GM19463 (cell line): Measurements from ENCODE around the gene ZW10.

Source experiments
- ATAC-seq: cut with Tn5 transposase; IDR thresholded peaks from one replicate; pipeline ENCODE4 v1.9.1; 2021; ENCODE audit warnings: mild to moderate bottlenecking, moderate library complexity; ENCODE audit not compliant: unreplicated experiment

Gene ZW10

DNA sequence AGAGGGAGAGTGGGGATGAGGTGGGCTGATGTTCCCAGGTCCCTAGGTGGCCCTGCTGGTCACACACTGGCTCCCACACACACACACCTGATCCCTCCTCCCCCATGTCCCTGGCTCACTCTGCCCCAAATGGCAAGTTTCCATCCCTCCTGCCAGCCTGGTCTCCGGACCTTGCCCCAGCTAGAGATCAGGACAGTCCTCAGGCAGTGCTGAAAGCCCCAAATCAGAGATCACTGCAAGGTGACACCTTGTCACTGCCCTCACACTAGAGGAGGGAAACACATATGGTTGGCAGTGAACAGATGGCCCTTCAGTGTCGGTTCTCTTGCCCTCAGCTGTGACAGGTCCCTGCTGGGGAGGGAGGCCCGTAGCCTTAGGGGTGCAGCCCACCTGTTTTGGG, 75.0 kb downstream of the ZW10 start:
- no peak for ATAC-seq

DNA sequence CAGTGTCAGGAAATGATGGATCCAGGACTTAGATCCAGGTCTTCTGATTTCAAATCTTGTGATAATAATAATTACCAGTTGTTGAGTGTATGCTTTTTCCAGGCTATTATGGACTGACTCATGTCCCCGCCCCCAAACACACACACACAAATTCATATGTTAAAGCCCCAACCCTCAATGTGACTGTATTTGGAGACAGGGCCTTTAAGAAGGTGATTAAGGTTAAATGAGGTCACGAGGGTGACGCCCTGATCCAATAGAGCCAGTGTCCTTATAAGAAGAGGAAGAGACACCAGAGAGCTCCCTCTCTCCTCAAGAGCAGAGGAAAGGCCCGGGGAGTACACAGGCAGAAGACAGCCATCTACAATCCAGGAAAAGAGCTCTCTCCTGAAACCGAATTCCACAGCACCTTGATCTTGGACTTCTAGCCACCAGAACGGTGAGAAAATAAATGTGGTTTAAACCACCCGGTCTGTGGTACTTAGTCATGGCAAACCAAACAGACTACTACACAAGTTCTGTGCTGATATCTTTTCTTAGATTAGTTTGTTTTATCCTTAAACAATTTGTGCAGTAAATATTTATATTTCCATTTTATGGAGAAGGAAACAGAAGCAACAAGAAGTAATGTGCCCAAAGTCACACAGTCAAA, 75.6 kb downstream of the ZW10 start:
- ATAC-seq: no peak

DNA sequence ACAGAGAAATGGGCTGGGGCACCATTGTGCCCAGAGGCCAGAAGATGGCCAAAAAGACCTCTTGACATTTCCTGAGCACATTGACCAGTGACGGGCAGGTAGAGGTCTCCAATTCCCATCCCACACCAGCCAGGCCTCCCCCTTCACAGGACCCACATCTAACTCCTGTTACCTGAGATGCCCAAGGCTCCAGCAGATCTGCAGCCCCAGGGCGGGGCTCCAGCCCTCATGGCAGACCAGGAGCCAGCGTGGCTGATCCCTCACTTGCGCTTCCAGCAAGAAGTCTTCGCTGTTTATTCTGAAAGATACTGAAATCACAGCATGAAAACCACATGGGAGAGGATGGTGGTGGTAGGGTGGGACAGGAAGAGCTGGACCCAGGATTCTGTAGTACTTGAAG, 76.4 kb downstream of the ZW10 start:
- no peak for ATAC-seq

DNA sequence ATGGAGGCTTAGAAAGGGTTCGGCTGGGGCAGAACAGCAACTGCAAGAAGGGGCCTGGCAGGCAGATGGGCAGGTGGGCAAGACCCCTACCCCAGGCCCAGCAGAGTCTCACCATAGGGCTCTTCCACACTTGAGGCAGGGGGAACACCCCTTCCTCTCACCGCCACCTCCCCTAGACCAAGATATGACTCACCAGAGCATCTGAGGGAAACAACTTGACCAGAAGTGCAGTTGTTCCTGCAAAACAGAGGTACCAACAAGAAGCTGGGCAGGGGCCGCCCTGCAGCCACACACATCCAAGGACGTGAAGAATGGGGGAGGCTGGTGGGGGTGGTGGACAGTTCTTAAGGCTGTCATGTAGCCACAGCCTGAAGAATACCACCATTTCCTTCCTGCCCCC, 78.3 kb downstream of the ZW10 start:
- ATAC-seq: no peak

DNA sequence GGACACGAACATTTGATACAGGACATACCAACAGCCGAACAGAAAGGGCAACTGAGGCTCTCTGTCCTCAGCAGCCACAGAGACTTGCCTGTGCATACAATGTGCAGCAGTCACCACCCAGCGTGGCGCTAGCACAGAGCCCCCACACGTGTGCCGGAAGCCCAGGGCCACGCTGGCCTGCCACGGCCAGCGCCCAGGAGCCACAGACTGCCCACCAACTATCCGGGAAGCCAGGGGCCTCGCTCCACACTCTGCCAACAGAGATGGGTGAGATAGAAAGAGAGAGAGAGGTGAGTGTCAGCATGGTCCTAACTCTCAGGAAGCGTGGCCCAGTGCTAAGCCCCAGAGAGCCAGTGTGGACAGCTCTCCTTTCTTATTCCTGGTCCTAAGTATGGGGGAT, 79.1 kb downstream of the ZW10 start:
- no peak for ATAC-seq

DNA sequence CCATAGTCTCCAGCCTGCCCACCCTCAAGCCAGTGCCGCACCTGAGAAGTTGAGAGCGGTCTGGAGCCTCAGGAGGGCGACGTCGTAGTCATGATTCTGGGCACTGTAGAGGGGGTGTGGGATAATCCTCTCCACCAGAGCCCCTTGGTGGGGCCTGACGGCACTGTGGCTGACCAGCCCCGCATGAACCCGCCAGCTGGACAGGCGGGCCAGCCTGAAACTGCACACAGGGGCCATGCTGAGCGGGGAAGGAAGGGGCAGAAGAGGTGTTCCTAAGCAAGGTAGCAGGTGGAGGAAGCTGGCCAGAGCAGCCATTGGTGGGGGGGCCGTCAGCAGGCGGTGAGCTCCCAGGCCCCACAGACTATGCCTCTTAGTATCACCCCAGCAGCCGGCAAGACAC, 80.5 kb downstream of the ZW10 start:
- no peak for ATAC-seq

DNA sequence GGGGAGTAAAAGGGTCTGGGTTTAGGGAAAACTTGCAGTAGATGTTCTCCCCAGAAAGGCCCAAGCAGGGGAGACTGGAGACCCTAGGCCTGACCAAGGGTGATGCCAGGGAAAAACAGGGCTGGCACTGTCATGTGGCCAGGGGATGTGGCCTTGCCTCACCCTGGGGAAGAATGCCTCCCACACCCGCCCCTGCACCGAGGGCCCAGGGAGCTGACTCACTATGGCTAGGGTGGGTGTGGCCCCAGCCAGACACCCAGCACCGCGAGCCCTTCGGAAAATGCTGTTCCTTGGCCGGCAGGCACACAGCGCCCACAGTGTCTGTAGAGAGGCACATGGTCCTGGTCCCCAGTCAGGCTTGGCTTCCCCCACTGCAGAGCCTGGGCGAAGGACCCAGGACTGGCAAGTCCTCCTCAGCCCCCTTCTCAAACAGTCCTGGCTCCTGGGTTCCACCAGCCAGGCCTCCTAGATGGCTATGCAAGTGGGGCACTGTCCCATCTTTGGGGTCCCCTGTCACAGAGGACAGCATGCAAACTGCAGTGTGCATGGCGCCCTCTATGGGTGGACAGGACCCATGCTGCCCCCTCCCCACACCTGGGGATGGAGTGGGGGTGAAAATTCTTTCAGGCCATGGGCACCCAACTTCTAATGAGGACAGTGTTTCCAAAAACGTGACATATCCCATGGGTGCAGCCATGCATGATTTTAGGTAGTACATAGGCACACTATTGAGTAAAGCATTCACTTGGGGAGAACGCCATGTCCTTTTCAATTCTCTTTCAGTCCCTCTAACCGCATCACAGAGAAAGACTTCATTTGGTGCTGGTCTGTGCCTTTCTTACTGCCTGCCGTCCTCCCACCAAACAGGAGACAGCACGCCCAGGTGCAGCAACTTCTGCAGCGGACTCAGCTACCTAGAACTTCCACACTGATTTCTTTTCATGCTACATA, 82.6 kb downstream of the ZW10 start:
- no peak for ATAC-seq

DNA sequence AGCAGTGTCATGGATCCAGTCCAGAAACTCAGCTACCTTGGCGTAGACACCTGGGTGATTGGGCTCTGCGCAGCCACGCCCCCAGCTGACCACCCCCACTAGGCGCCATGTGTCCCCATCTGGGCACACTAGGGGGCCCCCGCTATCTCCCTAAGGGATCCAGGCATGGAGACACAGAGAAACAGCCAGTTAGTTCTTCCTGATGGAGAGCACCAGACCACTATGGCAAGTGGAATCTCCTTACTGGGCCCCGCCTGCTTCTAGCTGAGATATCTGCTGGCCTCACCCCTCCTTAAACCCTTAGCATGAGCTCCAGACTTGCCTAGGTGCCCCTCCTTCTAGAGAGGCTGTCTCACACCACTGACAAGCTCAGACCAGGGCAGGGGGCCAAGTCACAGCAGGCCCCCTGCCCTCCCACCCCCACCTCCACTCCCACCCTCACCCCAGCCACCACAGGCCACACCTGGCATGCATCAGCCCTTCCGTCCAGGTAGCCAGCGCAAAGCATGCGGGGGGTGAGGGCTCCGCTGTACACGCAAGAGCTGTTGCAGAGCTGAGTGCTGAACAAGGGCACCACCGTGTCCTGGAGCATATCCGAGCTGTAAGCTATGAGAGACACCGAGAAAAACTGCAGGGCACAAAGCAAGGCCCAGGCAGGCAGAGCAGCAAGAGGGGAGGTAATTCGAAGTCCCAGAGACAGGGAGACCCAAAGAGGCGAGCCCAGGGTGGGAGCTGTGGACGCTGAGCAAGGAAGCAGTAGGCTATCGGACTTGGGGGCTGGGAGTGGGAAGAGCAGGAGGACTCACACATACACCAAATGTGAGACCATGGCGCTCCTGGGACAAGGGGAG, 83.5 kb downstream of the ZW10 start:
- no peak for ATAC-seq

DNA sequence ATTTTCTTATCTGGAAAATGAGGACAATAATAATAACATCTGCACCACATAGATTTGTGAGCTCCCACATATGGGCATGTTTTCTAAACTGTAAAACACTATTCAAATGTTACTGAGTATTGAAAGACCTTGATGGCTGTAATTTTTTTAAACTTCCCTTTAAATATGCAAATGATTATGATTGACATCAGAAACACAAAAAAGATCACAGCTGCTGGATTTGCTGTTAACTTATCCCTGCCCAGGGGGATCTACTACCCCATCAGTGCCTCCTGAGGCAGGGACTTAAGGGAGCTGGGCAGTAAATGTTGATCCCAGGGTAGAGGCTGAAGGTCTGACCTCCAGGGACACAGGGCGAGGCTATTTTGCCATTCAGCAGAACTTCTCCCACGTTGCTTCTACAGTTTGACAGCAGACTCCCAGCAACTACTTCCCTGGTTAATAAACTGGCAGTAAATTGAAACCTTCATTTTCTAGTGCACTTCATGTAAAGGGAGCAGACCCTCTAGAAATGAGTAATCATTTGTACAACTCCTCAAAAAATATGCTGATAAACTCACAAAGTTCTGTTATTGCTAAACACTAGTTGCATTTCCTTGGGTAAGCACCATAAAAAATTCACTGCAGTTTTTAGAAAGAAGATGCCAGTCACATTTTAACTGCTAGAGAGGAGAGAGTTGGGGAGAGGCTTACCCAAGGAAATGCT, 87.7 kb downstream of the ZW10 start:
- ATAC-seq: peak; percentile 67

DNA sequence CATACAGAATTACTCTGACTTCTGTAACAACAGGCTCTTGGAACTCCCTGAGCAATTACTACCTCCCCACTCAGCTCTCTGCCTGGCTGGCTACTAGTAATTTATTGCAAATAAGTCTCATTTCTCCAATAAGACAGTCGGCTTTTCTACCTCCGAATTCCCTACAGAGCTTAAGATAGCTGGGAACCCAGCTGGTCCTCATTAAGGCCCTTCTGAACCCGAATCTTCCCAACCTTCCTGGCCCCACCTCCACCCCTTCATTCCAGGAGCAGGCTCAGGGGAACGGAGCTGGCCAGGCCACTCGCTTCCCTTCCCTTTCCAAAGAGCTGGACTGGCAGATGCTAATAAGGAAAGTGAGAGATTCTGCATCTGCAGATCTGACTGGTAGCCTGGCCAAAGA, 89.0 kb downstream of the ZW10 start:
- no peak for ATAC-seq

DNA sequence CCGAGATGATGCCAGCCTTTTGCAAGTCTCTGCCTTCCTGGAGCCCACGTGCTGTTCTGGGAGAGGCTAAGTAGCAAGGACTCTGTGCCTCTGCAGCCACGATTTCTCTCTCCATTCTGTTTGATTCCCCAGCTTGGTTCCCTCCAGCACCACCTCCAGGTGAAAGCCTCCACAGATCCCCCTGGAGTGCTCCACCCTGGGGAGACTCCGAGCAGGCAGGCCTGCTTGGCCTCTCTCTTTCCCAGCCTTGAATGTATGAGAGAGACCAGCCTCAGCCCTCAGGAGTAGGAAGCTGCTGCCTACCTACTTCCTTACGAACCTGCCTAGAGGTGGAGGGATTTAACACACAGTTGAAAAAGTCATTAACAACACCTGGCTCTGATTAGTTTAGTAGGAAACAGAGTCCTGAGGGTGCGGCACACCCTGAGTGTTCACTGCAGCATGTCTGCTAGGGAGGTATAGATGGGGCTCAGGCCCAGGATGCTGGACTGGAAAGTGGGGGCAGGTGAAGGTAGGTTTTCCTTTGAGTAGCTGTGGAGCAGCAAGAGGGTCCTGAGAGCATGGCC, 89.9 kb downstream of the ZW10 start:
- no peak for ATAC-seq
